Posterior vena cava (tissue), 2 donors: ENCODE data around the gene ZNF862. TPM values are rescaled to one million over a fixed set of nuclear protein-coding genes. Genes with fewer than 3 reads are reported as not detected.

ENCODE experiments used
- DNase-seq: peaks from one replicate; pipeline ENCODE4 v3.0.0-alpha.2; 2020; ENCODE audit warnings: low spot score
- intact Hi-C, 2 donors: fragments of 100-400 bp; cut with DNase I; formaldehyde crosslinking; loops; one replicate each; pipeline versions ENCODE4 v1.14.1 to v1.14.2; 2022 to 2023
- total RNA-seq, 2 donors: library from RNA; stranded (reverse); fragmentation: NEBNext Ultra II Directional; extraction: Animal tissue kit (Norgen Biotek cat#: 25700); gene quantifications; one replicate each; pipeline ENCODE4 v1.2.1, GENCODE V29; 2021
- donor health status: DM: yes; HTN: yes; CAD: no.
- donor health status: DM: yes; HTN: yes; CAD: no.

ZNF862 gene
- total RNA-seq, 2 donors from 2014 or later, result 12.6 to 14.2 TPM

GRCh38 chr7:149833495-149834130 lies 4.6 kb upstream of the ZNF862 start:
- intact Hi-C loops, result no loop called here
- DNase-seq, result no peak

GRCh38 chr7:149834601-149835000 lies 3.6 kb upstream of the ZNF862 start:
- intact Hi-C loops, result no loop called here

GRCh38 chr7:149836434-149836833 lies 1.7 kb upstream of the ZNF862 start:
- no peak for DNase-seq
- intact Hi-C loops, result no loop called here

More at GRCh38 chr7:149834601-149835000, 3.6 kb upstream of the ZNF862 start:
- DNase-seq, result no peak

GRCh38 chr7:149837564-149838223 lies 481 bp upstream of the ZNF862 start:
- intact Hi-C loops, result no loop called here
- DNase-seq, result no peak

GRCh38 chr7:149838992-149839408 lies 825 bp downstream of the ZNF862 start:
- DNase-seq, result no peak
- intact Hi-C loops, result no loop called here

- no peak for DNase-seq
- intact Hi-C loops, result no loop called here
These were observed 1.8 kb downstream of the ZNF862 start for GRCh38 chr7:149839933-149840332.

- DNase-seq, result peak; percentile 40
- intact Hi-C loops, result no loop called here
These were observed 5.4 kb downstream of the ZNF862 start for GRCh38 chr7:149843566-149843965.

- peak; percentile 45 for DNase-seq
- intact Hi-C loops, result no loop called here
These were observed 6.3 kb downstream of the ZNF862 start for GRCh38 chr7:149844445-149844844.

GRCh38 chr7:149845257-149845980 lies 7.2 kb downstream of the ZNF862 start:
- intact Hi-C loops, result no loop called here
- peak; percentile 52 for DNase-seq

GRCh38 chr7:149846021-149846420 lies 7.8 kb downstream of the ZNF862 start:
- peak; percentile 51 for DNase-seq
- intact Hi-C loops, result no loop called here

GRCh38 chr7:149846436-149847046 lies 8.4 kb downstream of the ZNF862 start:
- intact Hi-C loops, result no loop called here
- DNase-seq, result no peak

GRCh38 chr7:149849174-149849573 lies 11.0 kb downstream of the ZNF862 start:
- DNase-seq, result no peak
- intact Hi-C loops, result no loop called here

GRCh38 chr7:149850007-149850594 lies 11.9 kb downstream of the ZNF862 start:
- peak; percentile 64 for DNase-seq
- intact Hi-C loops, result no loop called here

GRCh38 chr7:149850716-149851115 lies 12.5 kb downstream of the ZNF862 start:
- DNase-seq, result peak; percentile 66
- intact Hi-C loops, result no loop called here

GRCh38 chr7:149851449-149851848 lies 13.3 kb downstream of the ZNF862 start:
- intact Hi-C loops, result no loop called here
- peak; percentile 54 for DNase-seq

GRCh38 chr7:149853157-149853556 lies 15.0 kb downstream of the ZNF862 start:
- no peak for DNase-seq
- intact Hi-C loops, result no loop called here

GRCh38 chr7:149854611-149855360 lies 16.6 kb downstream of the ZNF862 start:
- intact Hi-C loops, result no loop called here
- no peak for DNase-seq

GRCh38 chr7:149855361-149856305 lies 17.5 kb downstream of the ZNF862 start:
- peak; percentile 72 for DNase-seq

More at GRCh38 chr7:149855361-149856305, 17.5 kb downstream of the ZNF862 start:
- intact Hi-C loops, result no loop called here
